Fibroblast of peridontal ligament (primary cell): ENCODE data around the gene GNA15.
"Not testable (repeated sequence)": the region's sequence is repeated elsewhere in the genome, so short reads cannot be mapped to it uniquely, and the experiment has no call there.

Experiments used
- DNase-seq: peaks from one replicate; pipeline ENCODE4 v3.0.0-alpha.2; 2010; ENCODE audit errors: extremely low read depth

The GNA15 gene

DNA sequence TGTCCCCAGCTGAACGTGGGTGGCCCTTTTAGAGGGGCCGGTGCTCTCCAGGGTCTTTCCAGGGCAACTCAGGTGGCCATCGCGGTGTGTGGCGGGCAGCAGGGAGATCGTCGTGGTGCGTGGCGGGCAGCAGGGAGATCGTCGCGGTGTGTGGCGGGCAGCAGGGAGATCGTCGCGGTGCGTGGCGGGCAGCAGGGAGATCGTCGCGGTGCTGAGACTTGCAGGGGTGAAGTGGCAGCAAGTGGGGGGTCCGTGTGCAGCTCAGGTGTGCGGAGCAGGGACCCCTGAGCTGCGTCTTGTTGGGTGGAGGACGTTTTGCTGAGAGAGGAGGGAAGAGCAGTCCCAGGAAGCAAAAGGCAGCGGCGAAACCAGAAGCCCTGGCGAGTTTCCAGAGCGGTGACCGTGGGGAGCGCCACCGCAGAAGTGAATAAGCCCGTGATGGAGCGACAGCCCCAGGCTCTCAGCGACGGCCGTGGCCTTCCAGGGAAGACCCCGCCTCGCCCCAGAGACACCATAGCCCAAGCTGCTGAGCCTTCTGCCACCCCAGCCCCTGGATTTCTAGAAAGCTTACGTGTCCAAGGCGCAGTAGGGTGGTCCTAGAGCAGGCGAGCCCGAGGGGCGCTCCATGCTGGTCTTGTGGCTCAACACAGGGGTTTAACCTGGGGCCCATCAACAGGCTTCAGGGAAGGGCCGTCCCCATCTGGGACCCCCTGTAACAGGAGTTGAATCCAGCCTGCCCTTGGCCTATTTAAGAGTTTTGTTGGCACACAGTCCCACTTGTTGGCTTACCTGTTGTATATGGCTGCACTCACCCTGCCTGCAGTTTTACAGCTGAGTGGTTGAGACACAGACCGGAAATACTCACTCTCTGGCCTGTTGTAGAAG is 55.3 kb downstream of the GNA15 start:
- DNase-seq = no peak

DNA sequence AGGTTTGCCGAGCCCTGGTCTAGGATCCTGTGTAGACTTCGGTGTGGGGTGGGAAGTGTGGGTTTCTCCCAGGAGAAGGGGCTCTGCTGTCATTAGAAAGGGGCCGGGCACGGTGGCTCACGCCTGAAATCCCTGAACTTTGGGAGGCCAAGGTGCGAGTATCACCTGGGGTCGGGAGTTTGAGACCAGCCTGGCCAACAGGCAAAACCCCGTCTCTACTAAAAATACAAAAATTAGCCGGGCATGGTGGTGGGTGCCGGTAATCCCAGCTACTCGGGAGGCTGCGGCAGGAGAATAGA is 55.9 kb downstream of the GNA15 start:
- DNase-seq = not testable (repeated sequence)

DNA sequence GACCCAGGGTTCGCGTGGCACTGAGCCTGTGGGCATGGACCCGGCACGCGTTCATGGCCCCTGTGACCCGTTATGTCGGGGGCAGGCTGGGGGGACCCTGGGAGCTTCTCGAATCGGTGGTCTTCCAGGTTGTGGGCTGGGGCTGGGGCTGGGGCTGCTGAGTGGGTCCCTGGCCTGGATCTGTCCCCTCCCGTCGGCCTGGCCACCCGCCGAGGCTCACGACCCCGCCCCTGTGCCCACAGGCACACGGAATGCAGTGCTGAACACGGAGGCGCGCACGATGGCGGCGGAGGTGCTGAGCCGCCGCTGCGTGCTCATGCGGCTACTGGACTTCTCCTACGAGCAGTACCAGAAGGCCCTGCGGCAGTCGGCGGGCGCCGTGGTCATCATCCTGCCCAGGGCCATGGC is 56.4 kb downstream of the GNA15 start:
- no peak for DNase-seq

GRCh38 chr19:3192684-3193083 is 56.9 kb downstream of the GNA15 start:
- DNase-seq = no peak

DNA sequence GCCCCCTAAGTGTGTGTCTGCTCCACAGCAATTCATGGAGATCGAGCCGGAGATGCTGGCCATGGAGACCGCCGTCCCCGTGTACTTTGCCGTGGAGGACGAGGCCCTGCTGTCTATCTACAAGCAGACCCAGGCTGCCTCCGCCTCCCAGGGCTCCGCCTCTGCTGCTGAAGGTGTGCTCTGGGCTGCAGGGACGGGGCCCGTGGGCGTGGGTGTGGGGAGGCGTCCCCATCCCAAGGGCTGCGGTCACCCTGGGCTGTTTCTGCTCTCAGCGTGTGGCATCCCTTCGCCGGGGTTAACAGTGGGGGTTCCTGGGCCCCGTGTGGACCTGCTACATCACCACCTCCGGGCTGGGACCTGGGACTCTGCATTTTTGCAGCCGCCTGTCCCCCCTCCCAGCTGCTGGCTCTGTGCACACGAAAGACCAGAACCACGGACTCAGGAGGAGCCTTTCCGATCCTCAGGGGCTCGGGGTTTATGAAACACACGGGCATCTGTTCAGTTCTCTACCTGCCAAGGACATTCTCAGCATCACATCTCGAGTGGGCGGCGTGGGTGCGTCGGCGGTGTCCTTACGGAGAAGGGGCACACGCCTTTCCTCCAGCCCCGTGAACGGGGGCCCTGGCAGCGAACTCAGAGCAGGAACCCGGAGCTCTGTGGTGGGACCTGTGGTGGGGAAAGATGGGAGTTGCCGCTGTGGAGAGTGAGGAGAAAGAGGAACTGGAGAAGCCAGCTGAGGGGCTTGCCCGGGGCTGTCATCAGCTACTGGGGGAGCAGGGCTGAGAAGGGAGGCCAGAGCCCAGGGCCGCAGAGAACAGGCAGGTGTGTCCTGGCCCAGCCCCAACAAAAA is 57.6 kb downstream of the GNA15 start:
- no peak for DNase-seq

- DNase-seq = no peak
Measured at GRCh38 chr19:3194106-3195087, 58.6 kb downstream of the GNA15 start.

DNA sequence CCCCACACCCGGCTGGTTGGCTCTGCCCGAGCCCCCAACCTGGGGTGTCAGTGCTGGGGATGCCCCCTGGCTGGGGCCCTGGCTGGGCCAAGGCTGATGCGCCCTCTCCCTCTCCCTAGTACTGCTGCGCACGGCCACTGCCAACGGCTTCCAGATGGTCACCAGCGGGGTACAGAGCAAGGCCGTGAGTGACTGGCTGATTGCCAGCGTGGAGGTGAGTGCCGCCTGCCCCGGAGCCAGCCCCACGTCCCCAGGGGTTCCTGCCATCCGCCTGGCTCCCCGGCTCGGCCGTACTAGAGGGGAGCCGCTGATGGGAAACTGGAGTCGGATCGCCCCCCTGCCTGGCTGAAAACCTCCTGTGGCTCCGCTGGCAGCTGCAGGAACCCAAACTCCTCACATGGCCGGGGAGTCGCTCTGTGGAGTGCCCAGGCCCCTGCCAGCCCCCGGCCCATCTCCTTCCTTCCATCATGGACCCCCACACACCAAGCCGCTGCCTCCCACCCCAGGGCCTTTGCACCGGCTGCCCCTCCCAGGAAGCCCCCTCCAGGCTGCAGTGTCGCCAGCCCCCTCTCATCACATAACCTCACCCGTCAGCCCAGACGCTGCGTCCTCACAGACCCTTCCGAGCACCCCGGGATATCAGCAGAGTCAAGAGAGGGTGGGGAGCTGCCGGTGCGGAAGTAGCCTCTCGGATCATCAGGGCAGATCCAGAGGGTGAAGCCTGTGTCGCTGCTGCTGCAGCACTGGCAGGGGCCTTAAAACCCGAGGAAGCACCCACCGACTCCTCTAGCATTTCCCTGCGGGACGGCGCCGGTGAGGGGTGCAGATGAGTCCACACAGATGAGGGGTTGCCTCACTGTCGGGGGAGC is 60.5 kb downstream of the GNA15 start:
- DNase-seq = no peak

DNA sequence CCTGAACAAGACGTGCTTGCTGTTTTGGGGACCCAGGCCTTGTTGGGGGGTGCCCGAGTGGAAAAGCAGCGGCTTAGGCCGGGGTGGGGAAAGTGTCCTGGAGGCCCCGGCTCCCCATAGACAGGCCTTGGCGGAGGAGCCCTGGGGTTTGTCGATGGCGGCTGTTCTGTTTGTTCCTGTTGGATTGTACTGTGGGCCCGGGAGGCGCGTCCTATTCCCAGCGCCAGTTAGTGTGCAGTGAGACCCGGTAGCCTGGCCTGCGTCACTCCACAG is 61.0 kb downstream of the GNA15 start:
- DNase-seq = no peak

DNA sequence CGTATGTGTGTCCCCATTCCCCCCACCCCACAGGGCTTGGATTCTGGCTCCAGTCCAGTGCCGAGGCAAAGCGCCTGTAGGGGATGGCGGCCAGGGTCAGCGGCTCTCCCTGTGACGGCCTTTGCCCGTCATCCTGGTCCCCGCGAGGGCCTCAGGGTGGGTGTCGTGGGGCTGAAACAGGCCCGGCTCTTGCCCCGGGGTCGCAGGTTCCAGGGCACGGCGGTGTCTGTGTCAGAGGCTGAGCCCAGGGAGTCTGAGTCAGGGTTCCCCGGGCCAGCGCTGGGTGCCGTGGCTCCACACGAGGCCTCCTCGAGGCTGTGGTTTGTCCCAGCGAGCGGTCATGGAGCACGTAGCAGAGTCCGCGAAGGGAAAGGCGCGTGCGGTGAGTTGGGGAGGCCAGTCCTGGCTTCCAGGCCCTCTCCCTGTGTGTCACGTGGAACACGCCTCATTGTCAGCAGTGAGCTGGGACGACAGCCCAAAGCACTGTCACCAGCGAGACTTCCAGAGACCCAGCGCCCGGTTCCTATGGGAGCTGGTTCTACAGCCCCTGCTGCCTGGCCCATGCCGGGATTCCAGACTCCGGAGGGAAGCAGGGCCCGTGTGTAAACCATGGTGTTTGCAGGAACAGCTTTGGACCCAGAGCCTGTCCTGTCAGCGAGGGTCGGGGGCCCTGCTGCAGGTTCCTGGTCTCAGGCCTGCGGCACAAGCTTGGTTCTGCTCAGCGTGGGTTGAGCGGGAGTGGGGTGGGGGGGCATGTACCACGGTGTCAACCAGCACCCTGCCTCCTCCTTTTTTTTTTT is 63.3 kb downstream of the GNA15 start:
- DNase-seq = no peak

DNA sequence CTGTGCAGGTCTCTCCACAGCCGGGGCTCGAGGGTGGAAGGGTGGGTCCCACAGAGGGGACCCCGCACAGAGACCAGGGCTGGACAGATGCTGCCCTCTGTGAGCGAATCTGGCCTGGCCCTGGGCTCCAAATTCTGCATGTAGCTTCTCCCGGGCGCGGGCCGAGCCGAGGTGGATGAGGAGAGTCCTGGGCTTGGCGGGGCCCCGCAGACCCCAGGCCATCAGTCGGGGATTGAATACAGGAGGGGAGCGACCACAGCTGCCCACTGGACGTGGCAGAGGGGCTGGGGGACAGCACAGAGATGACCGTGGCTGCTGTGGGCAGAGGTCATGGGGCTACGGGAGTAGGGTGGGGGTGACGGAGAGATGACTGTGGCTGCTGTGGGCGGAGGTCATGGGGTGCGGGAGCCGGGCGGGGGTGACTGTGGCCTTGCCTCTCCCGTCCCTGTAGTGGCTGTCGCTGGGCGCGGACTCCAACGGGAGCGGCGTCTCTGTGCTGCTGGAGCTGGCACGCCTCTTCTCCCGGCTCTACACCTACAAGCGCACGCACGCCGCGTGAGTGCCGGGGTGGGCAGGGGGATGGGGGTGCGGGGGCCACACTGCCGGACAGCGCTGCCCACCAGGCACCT is 65.4 kb downstream of the GNA15 start:
- no peak for DNase-seq

GRCh38 chr19:3201911-3202310 is 66.1 kb downstream of the GNA15 start:
- no peak for DNase-seq

DNA sequence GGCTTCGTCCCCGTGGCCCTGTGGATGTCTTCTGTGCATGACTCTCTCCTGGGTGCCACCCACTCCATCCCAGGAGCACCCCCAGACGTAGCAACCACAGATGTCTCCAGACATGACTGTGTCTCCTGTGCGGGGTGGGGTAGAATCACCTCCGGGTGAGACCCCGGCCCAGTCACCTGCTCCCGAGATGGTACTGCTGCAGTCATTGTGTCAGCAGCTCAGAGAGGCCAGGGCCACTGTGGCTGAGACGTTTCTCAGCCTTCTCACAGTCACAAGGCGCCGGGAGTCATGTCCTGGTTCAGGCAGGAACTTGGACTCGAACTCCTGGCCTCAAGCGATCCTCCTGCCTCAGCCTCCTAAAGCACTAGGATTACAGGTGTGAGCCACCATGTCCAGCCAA is 66.5 kb downstream of the GNA15 start:
- DNase-seq = no peak

GRCh38 chr19:3202895-3203294 is 67.1 kb downstream of the GNA15 start:
- DNase-seq = not testable (repeated sequence)

- DNase-seq = no peak
Measured at GRCh38 chr19:3203805-3204645, 68.2 kb downstream of the GNA15 start.

DNA sequence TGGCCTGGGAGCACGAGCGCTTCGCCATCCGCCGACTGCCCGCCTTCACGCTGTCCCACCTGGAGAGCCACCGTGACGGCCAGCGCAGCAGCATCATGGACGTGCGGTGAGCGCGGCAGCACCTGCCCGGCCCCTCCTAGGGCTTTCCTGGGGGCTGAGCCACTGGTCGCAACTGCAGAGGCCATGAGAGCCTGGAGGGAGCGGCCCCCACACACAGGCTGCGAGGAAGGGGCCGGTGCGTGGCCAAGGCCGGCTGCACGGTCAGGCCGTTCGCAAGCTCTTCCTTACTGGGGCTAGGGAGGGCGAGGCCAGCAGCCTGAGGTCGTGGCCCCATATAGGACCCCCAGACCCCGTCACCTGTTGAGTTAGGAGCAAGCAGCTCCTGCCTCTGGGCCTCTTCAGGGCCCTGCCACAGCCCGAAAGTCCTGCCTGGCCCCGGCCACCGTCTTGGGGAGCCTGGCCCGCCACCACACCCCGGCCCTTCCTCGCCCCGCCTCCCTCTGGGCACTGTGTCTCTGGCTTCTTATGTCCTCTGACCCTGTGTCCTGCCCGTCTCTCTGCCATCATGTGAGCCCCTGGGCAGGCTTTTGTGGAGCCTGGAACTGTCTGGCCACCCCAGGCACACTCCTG is 68.9 kb downstream of the GNA15 start:
- no peak for DNase-seq

GRCh38 chr19:3206216-3206953 is 70.6 kb downstream of the GNA15 start:
- DNase-seq = no peak

DNA sequence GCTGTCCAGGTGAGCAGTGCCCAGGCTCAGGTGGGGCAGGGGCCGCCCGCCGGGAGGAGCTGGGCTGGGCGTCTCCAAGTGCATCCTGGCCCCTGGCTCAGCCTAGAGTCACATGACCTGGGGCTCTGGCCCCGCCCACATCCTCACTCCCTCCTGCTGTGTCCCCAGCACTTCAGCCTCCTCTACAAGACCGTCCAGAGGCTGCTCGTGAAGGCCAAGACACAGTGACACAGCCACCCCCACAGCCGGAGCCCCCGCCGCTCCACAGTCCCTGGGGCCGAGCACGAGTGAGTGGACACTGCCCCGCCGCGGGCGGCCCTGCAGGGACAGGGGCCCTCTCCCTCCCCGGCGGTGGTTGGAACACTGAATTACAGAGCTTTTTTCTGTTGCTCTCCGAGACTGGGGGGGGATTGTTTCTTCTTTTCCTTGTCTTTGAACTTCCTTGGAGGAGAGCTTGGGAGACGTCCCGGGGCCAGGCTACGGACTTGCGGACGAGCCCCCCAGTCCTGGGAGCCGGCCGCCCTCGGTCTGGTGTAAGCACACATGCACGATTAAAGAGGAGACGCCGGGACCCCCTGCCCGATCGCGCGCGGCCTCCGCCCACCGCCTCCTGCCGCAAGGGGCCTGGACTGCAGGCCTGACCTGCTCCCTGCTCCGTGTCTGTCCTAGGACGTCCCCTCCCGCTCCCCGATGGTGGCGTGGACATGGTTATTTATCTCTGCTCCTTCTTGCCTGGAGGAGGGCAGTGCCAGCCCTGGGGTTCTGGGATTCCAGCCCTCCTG is 71.8 kb downstream of the GNA15 start:
- DNase-seq = no peak
